ENCODE results near the gene CITED1. TPM values are rescaled to one million over a fixed set of nuclear protein-coding genes. Genes with fewer than 3 reads are reported as not detected.

Gene CITED1
- total RNA-seq, 4 donors from 2014 or later: not detected

DNA sequence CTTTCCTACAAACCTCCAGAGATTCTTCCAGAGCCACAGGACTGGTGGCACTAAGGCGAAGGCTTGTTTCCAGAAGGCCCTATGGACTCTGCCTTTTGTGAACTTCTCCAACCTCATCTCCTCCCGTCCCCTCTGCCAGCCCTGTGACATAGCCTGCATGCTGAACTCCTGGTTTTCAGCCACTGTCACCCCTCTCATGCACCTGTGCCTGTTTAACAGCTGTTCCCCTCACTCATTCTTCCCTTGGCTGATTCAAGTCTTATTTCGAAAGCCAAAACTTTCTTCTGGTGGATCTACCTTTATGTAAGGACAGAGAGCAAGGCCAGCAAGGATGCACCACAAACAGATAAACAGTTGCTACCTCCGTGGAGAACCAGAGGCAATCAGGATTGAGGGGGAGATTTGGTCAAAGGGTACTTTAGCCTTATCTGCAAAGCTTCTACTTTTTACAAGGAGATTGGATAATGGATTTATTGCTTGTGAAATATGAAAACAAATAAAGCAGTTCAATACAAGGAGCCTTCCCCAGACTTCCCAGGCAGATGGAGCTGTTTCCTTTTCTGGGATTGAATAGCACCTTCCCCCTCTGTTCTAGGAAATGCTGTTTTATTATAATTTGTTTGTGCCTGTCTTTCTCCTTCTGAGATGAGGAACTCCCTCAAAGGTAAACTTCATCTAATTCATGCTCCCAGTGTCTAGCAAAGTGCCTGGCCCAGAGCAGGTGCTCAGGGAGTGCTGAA lies 5.7 kb downstream of the CITED1 start:
- Histone ChIP-seq H3K27ac (no peak overlapping the region), H3K27me3 (no peaks in the 10 kb centered on the region), H3K4me3 (no peak overlapping the region), H3K36me3 (no peaks in the 10 kb centered on the region), H3K9me3 (no peaks in the 10 kb centered on the region), H3K4me1 (peaks cover 0 to 4% (median 2%) of the 10 kb centered on the region in 4 donors)
- TF ChIP-seq, protein P1, sequence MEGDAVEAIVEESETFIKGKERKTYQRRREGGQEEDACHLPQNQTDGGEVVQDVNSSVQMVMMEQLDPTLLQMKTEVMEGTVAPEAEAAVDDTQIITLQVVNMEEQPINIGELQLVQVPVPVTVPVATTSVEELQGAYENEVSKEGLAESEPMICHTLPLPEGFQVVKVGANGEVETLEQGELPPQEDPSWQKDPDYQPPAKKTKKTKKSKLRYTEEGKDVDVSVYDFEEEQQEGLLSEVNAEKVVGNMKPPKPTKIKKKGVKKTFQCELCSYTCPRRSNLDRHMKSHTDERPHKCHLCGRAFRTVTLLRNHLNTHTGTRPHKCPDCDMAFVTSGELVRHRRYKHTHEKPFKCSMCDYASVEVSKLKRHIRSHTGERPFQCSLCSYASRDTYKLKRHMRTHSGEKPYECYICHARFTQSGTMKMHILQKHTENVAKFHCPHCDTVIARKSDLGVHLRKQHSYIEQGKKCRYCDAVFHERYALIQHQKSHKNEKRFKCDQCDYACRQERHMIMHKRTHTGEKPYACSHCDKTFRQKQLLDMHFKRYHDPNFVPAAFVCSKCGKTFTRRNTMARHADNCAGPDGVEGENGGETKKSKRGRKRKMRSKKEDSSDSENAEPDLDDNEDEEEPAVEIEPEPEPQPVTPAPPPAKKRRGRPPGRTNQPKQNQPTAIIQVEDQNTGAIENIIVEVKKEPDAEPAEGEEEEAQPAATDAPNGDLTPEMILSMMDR (IDR thresholded peaks at IDR 0.05): no peak
- no peak for TF ChIP-seq POLR2A (IDR thresholded peaks at IDR 0.05)
- no peak for DNase-seq

DNA sequence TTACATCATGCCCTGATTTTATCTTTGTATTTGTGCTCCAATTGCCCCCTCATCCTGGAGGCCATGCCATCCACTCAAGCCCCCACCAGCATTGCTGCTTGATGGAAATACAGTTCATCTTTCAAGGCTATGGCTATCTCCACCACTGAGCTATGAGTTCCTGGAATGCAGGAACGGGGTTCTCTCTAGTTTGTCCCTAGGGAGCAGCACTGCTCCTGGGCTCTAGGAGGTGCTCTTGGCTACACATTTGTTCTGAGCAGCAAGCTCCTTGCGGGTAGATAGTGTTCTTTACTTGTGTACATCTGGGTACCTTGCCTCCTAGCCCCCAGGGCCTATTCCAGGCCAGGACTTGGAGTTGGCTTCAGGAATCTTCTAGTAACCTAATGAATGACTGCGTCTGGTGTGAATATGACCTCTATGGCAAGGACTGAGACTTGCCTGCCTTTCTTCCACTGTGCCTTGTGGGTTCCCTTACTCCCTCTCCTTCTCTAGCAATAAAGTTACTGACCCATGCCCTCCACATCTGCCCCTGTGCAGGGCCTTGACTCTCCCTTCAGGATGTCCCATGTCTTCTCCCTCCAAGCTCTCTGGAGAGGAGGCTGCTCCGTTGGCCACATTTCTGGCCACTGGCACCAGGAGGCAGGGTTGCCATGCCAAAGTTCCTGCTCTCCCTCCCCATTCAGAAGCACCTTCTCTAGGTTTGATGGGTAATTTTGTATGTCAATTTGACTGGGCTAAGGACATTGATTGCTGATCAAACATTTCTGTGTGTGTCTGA lies 7.6 kb downstream of the CITED1 start:
- no peaks in the 10 kb centered on the region for H3K36me3 ChIP-seq
- H3K4me1 ChIP-seq: no peaks in the 10 kb centered on the region
- no peaks in the 10 kb centered on the region for H3K27me3 ChIP-seq
- no peaks in the 10 kb centered on the region for H3K9me3 ChIP-seq
- no peak for TF ChIP-seq POLR2A (IDR thresholded peaks at IDR 0.05)
- TF ChIP-seq, protein P1 (IDR thresholded peaks at IDR 0.05): peak in 3 of 6 experiments; percentile 27 to 46 (median 44)
- no peak overlapping the region for H3K27ac ChIP-seq
- DNase-seq: no peak
- no peak overlapping the region for H3K4me3 ChIP-seq

DNA sequence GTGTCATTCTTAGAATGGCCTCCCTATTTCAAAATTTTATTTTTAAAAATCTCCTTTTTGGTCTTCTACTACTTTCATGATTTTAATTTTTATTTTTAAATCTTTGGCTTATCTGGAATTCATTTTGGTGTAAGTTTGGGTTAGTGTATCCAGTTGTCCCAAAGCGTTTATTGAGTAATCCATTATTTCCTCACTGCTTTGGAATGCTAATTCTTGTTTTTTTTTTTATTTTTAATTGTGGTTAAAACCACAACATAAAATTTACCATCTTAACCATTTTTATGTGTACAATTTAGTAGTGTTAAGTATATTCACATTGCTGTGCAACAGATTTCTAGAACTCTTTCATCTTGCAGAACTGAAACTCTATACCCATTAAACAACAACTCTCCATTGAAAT lies 8.7 kb downstream of the CITED1 start:
- DNase-seq: no peak
- TF ChIP-seq, protein P1 (IDR thresholded peaks at IDR 0.05): no peak
- TF ChIP-seq POLR2A (IDR thresholded peaks at IDR 0.05): no peak
- Histone ChIP-seq H3K4me1 (no peaks in the 10 kb centered on the region), H3K9me3 (no peaks in the 10 kb centered on the region), H3K36me3 (no peaks in the 10 kb centered on the region), H3K4me3 (no peak overlapping the region), H3K27me3 (no peaks in the 10 kb centered on the region), H3K27ac (no peak overlapping the region)

DNA sequence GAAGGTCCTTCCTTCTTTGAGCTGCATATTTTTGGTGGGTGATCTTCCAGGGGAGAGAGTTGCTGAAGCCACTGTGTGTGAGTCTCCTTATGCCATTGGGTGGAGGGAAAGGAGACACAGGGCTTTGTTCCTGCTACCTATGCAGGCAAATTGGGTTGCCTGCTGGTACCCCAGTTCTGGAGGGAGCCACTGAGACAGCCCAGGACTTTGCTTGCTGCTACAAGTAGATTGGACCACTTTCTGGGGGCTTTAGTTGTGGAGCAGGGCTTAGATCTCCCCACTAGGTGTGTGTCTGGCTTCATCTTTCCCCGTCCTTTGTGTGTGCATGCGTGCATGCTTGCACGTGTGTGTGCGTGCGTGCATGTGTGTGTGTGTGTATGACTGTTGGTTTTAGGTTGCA lies 10.0 kb downstream of the CITED1 start:
- TF ChIP-seq POLR2A (IDR thresholded peaks at IDR 0.05): no peak
- TF ChIP-seq, protein P1 (IDR thresholded peaks at IDR 0.05): no peak
- no peak overlapping the region for H3K27ac ChIP-seq
- no peak for DNase-seq
- H3K4me1 ChIP-seq: no peaks in the 10 kb centered on the region
- H3K27me3 ChIP-seq: no peaks in the 10 kb centered on the region
- no peaks in the 10 kb centered on the region for H3K9me3 ChIP-seq
- no peaks in the 10 kb centered on the region for H3K36me3 ChIP-seq
- no peak overlapping the region for H3K4me3 ChIP-seq

DNA sequence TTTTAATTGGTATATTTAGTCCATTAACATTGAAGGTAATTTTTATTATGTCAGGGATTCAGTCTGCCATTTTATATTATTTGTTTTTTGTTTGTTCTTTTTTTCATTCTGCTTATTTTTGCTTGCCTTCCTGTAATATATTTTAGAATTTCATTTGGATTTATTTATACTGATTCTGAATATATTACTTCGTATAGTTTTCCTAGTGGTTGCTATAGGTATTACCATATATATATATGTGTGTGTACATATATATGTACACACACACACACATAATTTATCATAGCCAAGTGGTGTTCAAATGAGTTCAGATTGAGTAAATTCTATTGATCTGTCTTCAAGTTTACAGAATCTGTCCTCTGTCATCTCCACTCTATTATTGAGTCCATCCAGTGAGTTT lies 11.2 kb downstream of the CITED1 start:
- H3K27ac ChIP-seq: no peak overlapping the region
- no peaks in the 10 kb centered on the region for H3K9me3 ChIP-seq
- H3K36me3 ChIP-seq: no peaks in the 10 kb centered on the region
- H3K4me3 ChIP-seq: no peak overlapping the region
- no peaks in the 10 kb centered on the region for H3K4me1 ChIP-seq
- TF ChIP-seq POLR2A (IDR thresholded peaks at IDR 0.05): no peak
- TF ChIP-seq, protein P1 (IDR thresholded peaks at IDR 0.05): peak in 1 of 6 experiments; percentile 5
- H3K27me3 ChIP-seq: no peaks in the 10 kb centered on the region
- DNase-seq: no peak
